HK-2 (cell line): Measurements from ENCODE around the gene TUBA1C.
"Not testable (repeated sequence)": the region's sequence is repeated elsewhere in the genome, so short reads cannot be mapped to it uniquely, and the experiment has no call there.

ENCODE experiments used
- DNase-seq: peaks from one replicate; pipeline ENCODE4 v3.0.0-alpha.2; 2018; ENCODE audit not compliant: unreplicated experiment

Gene TUBA1C

DNA sequence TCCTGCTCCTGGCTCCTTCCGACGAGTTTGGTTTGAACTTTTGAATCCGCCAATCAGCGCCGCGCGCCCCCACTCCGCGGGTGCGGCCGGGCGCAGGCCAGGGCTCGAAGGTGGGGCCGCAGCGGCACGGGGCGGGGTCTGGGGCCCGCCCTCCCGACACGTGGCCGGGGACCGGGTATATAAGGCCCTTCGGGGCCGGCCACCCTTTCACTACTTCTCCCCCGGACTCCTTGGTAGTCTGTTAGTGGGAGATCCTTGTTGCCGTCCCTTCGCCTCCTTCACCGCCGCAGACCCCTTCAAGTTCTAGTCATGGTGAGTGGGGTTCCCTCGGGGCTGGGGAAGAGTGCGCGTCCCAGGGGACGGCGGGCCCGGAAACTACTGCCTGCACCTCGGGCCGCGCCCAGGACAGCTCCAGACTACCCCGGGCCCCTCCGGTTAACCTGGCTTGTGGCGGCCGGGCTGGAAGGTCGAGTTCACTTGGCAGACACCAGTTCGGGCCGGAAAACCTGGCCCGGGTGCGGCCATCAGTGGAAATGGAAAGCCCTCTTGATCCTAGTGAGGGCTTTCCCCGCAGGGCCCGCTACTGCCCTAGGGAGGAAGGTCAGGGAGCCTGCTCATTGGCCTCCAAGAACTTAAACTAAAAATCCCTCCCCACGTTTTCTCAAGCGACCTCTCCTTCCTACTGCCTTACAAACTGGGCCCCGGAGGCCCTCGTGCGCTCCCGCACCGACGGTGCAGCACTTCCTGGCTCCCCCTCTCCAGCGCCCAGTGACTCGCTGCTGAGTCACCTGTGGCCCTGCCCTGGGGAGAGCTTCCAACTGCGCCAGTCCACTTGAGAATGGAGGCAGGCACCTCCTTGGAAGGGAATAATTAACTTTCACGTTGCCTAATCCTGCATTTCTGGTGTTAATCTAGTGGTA is at the start of gene TUBA1C:
Gene TUBA1C, plus strand, starts transcription at position 210 of the 920 bp plus-strand sequence. Its CDS starts 100 bp downstream, at position 310.
- DNase-seq, result peak; percentile 98

DNA sequence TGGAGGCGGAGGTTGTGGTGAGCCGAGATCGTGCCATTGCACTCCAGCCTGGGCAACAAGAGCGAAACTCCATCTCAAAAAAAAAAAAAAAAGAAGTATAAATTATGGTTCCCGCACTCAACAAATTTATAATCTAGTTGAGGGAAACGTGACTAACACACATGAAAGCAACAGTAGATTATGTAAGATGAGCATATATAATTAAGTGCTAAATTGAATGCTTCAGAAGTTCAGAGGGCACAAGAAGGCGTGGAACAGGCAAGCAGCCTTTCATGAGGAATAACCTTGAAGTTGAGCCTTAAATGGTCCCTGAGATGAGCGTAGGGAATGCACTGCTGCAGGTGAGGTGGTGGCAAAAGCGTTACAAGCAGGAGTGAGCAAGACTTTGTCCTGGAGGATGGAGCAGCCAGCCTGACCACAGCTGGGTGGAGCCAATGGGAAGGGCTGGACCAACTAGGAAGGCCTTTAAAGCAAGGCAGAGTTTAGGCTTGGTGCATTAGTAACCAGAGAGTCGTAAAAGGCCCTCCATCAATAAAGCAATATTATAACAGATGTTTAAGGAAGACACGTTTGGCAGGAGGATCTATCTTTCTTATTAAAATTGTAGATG is 45.4 kb upstream of the TUBA1C start:
- no peak for DNase-seq

DNA sequence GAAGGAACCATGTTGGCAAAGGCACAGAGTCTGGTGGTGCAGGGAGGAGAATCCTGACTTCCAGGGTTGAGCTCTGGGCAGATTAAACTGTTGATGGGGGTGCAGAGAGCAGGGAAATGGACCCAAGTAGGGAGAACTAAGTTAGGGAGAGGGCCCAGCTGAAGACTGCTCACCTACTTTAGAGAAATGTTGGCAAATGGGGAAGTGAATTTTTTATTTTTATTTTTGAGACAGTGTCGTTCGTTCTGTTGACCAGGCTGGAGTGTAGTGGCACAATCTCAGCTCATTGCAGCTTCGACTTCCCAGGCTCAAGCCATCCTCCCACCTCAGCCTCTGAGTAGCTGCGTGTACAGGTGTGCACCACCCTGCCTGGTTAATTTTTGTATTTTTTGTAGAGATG is 43.9 kb upstream of the TUBA1C start:
- no peak for DNase-seq

DNA sequence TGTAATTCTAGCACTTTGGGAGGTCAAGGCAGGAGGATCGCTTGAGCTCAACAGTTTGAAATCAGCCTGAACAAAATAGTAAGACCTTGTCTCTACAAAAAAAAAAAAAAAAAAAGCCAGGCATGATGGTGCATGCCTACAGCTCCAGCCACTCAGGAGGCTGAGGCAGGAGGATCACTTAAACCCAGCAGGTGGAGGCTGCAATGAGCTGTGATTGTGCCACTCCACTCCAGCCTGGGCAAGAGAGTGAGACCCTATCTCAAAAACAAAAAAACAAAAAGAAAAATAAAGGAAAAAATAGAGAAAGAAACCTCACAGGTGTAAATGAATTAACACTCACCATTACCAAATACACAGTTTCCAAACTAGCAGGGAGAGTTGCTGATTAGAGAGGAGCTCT is 41.8 kb upstream of the TUBA1C start:
- DNase-seq, result no peak

DNA sequence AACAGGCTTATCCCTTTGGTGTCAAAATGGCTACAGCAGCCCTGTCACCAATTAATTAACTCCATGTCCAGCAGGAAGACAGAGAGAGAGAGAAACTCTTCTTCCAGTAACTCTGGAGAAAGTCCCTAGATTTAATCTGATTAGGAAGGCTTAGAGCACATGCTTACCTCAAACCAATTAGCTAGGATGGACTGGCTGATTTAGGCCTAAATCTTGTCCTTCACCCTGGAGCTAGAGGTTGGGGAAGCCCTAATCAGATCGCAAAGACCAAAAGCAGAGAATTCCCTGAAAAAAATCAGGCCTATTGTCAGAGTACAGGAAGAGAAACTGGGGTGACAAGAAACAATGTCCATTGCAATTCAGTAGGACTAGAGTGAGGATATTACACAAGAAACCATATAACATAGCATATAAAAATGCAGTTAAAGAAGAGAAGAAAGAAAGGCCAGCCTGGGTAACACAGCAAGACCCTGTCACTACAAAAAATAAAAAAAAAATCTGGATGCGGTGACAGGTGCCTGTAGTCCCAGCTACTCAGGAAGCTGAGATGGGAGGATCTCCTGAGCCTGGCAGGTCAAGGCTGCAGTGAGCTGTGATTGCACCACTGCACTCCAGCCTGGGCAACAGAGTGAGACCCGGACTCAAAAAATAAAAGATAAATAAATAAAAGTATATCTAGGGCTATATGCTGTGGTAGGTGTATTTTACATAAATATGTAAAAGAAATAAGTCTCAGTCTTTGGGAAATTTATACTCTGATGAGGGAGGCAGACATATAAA is 41.1 kb upstream of the TUBA1C start:
- DNase-seq, result no peak

DNA sequence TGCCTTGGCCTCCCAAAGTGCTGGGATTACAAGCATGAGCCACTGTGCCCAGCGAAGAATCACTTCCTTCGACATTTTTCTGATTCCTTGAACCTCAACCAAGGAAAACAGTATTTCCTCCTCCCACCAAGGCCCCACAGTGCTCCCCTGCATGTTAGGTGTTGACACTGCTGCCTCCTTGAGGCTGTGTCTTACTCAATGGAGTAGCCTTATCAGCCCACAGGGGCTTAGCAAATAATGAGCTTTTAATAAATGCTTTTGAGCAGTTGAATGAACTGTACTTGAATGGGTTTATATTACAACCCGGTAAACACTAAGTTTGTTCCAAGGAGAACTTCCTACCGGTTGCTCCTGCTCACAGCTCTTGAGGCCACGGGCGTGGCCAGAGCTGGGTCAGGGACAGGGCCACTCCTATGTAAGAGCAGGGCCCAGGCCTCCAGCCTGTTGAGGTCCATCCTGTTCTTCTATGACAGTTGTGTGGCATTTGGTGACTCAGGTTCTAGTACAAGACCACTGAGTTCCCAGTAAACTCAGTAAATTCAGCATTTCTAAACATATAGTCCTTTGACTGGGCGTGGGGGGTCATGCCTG is 39.2 kb upstream of the TUBA1C start:
- no peak for DNase-seq

DNA sequence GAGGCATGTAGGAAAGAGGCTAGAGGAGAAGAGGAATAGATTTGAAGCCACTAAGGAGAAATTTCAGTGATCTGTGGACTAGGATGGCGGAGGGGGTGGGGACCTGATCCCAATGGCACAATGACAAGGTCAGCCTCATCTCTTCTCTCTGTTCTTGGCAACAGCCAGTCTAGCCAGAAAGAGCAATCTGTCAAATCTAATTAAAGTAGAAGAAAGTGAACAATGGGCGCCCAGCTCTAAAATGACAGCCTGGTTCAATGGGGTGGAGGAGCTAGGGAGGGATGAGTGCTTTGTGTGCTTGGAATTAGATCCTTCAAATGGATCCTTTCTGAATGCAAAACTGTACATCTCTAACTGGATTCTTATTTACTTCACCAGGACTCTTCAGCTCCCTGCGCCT is 37.2 kb upstream of the TUBA1C start:
- DNase-seq, result no peak

DNA sequence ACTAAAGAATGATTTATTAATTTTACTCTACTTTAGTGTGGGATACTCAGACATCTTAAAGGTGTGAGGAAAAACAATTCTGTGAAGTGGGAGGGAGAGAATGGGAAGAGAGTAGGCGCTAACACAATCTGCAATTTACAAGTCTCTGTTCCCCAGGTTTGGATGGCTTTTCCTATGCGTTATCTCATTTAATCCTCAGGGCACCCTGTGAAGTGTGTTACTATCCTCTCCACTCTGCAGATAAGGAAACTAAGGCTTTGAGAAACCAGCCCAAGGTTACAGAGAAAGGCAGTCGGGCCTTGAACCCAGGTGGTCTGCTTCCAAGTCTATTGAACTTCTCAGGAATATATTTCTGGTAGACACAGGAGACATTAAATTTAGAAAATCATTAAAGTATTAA is 36.2 kb upstream of the TUBA1C start:
- no peak for DNase-seq

DNA sequence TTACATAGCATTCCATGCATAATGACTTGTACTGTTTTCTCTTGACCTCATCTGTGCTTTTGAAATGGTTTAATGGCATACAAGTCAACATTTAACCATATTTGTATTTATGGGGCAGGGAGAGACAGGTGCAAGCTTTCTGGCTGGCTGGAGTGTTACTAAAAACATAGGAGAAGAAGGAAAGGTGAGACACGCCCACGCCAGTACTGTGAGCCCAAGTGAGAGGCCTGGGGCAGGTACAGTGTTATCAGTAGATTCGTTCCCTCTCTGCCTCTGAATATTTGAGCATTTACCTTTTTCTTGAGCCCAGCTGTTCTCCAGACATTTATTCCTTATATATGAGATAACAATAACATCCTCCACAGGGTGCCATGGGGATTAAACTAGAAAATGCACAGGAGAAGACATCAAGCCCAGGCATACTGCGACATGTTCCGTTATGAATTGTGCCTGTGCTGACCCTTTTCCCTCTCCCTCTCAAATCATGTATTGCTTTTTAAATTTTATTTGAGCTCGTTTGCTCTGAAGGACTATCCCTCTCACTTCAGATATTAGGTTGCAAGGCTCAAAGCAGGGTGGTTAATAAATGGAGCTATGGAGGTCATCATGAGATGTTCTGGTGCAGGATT is 34.6 kb upstream of the TUBA1C start:
- DNase-seq, result no peak

DNA sequence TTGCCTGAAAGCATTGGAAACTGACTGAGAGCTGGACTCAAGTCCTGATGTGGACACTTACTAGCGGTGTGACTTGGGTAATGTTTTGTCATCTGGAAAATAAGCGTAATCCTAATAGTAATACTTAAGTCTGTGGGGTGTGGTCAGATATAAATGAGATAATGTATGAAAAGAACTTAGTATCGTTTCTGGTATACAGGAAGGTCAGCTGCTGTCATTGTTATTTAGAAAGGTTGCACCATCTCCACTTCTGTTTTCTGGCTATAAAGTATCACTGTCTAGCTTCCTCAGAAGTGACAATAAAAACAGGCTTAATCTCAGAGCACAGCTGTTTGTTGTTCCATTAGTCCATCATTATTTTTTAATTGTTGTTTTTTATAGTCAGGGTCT is 34.1 kb upstream of the TUBA1C start:
- no peak for DNase-seq

DNA sequence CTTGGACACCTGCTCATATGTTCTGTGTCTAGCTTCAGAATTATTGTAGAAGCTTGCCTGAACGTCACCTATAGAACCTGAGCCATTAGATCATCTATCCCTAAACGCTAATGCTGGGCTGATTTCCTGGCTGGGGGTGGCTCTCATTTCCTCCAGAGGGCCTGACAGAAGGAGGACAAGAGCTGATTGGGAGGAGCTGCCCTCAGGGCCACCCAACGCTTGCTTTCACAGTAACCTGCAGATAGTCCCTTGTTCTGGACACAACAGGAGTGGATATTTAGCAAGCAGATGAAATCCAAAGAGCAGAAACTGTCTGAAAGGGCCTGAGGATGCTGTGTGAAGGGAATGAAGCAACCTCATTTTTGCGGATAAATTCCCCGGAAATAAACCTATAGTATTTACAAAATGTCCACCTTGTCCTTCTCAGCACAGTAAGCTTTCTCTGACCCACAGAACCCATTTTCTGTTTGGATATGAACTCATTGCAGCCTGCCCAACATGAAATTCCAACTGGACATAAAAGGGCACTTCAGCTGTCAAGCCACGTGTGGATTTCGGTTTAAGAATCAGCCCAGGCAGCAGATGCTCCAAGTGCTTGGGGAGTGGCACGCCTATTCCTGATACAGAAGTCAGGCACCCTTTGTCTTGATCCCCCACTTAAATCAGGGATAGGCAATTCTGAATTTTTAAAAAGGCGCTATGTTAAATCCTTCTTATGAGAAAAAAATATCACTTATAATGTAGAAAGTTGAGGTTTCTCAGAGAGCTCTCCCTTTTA is 32.8 kb upstream of the TUBA1C start:
- no peak for DNase-seq

DNA sequence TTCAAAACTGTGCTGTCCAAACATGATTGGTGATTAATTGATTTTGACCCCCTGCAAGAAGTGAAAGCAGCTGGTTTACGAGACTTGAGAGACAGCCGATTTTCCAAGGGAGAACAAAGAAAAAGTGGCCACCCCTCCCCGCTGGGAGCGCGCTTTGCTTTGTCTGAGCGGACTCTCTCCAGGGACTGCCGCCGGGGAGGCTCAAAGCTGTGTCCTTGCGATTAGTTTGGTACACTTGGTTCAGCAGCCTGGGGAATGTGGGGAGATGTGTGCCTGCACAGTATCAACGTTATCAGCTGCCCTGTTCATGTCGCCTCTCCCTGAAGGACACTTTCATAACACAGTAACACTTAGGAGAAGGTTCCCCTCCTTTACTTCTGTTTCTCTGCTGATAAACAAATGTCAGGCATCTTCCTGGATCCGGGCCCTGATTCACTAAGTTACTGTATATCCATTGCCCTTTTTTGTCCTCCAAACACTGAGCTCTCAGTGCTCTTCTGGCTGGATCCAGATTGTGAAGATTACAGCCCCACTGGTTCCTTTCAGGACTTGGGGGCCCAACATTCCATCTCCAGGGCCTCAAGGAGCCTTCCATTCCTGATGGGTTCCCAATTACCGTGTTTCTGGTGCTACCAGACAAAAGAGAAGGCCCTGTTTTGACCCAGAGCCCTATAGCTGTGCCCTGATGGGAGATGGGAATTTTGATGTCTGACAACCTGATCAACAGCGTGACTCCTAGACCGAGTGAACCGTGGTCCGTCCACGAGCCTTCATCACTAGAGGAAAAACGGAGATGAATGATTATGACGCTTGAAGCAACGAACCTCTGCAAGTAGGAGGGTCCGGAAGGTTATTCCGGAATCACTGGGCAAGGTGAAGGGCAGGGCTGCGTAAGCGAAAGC is 31.7 kb upstream of the TUBA1C start:
- DNase-seq, result no peak

DNA sequence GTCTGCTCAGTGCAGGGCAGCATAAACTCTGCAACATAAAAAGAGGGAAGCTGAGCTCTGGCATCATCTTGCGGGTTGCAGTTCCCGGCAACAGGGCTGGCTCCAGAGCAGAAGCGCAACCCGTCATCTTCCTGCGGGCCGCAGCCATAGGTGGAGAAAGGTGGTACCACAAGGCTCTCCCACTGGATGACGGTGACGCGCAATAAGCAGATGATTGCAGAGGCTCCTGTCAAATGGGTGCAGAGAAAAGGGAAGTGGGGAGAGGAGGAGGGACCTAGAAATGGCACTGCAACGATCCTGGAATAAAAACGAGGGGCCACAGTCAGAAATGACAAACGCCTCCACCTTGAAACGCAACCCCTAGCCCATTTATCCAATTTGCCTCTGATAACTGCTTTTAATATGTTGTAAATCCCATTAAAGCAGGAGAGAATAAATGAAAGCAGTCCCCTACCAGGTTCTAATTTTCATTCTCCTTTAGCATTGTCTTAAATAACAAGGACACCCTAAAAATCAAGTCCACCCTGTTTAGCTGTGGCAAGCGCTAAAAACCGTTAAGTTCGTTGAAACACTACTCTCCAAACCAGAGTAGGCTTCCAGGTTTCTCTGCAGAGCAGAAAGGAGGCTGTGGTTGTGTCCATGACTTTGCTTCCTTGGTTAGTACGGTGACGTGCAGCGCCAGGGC is 30.9 kb upstream of the TUBA1C start:
- DNase-seq, result no peak

DNA sequence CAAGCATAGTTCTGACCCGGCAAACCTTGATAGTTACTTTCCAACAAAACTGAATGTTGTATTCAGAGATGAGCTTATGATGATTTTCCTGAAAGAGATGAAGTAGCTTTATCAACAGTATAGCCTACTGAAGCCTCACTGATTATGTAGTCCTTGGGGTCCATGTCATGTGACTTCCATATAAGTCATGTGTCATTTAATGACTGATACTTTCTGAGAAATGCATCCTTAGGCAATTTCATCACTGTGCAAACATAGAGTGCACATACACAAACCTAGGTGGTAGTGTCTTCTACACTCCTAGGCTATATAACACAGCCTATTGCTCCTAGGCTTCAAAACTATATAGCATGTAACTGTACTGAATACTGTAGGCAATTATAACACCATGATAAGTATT is 28.5 kb upstream of the TUBA1C start:
- DNase-seq, result no peak

DNA sequence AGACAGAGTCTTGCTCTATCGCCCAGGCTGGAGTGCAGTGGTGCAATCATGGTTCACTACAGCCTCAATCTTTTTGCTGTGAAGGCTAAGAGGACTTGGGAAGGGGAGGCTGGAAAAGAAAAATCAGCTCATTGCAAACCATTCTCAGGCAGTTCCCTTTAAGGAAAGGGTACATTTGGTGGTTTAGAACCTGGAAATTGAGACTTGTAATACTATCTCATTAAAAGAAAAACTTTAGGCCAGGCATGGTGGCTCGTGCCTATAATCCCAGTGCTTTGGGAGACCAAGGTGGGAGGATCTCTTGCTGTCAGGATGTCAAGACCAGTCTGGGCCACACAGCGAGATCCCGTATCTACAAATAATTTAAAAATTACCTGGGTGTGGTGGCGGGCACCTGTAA is 21.3 kb upstream of the TUBA1C start:
- DNase-seq, result no peak

DNA sequence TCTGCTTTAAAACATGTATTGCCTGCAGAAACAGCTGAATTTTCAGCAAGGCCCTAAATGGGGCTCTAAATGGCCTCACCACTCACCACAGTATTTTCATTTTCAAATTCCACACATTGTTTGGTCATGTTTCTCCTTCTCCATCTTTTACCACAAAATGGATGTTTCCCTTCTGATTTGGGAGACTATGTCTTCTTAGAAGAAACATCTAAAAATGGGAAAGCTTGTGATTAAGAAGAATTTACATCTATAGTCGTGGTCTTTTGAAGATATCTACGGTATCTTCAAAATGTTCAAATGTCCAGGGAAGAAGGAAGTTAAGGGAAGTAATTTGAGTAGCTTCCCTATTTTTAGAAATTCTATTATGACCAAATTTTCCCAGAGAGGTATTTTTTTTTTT is 20.7 kb upstream of the TUBA1C start:
- DNase-seq, result no peak

DNA sequence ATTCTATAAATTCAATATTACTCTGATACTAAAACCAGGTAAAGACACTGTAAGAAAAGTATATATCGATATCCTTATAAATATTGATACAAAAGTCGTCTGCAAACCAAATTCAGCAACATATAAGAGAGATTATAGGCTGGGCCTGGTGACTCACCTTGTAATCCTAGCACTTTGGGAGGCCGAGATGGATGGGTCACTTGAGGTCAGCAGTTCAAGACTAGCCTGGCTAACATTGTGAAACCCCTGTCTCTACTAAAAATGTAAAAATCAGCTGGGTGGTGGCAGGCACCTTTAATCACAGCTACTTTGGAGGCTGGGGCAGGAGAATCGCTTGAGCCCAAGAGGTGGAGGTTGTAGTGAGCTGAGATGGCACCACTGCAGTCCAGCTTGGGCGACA is 13.5 kb upstream of the TUBA1C start:
- DNase-seq, result no peak

DNA sequence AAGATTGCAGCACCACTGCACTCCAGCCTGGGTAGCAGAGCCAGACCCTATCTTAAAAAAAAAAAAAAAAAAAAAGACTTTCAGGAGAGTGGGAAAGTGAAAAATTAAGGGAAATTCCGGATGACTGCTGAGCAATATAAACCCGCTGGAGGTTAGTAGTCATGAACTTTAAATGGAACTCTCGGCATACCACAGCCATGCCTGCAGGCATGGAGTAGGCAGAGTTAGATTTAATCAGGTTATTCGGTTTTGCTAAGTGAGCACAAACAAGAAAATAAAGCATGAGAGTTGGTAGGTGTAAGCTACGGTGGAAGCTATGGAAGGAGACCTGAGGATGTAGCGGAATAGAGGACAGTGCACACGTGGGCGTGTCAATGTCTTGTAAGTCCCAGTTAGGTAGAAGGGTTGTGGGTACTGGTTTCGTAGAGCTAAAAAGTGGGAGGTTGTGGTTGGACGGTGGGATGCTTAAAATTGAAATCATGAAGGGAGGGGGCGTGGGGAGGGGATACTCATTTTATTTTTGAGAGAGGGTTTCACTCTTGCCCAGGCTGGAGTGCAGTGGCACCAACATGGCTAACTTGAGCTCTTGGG is 11.8 kb upstream of the TUBA1C start:
- DNase-seq, result no peak

DNA sequence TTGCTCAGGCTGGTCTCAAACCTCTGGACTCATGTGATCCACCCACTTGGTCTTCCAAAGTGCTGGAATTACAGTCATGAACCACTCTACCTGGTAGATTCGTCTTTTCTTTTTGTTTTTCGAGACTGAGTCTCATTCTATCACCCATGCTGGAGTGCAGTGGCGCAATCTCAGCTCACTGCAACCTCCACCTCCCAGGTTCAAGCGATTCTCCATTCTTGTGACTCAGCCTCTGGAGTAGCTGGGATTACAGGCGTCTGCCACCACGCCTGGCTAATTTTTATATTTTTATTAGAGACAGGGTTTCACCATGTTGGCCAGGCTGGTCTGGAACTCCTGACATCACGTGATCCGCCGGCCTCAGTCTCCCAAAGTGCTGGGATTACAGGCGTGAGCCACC is 9.4 kb upstream of the TUBA1C start:
- DNase-seq, result not testable (repeated sequence)
